HCT116 (cell line): ENCODE results near the gene HDAC8. TPM values are rescaled to one million over a fixed set of nuclear protein-coding genes. Genes with fewer than 3 reads are reported as not detected.
A peak's percentile ranks its signal among the peaks of the same experiment; 100 is the strongest.

Experiments used
- ATAC-seq: fragments of 200-7000 bp; cut with Tn5 transposase; 2 replicates; pipeline ENCODE4 v1.9.1; 2020; ENCODE audit warnings: mild to moderate bottlenecking, moderate library complexity
- BruUV-seq: library from RNA; stranded (reverse); fragments of 400-500 nt; replicated peaks from 2 replicates; lab custom pipeline; 2021; lab: Mats Ljungman, UMichigan
- CTCF ChIA-PET: fragments of 300-600 bp; sonication (Branson Sonifier 250); formaldehyde crosslinking; loops from one replicate; lab custom pipeline; 2021; ENCODE audit warnings: antibody characterized with exemption; lab: Charles Lee
- POLR2A ChIA-PET: fragments of 300-600, 350-600 bp; sonication (Branson Sonifier 250); formaldehyde crosslinking; loops from one replicate; lab custom pipeline; 2021; ENCODE audit warnings: antibody characterized with exemption; lab: Charles Lee
- RAD21 ChIA-PET, 2 experiments: fragments of 300-600 bp; sonication (Branson Sonifier 250); formaldehyde crosslinking; loops; one replicate each; lab custom pipeline; 2023; ENCODE audit warnings: low total read pairs in 2 of 2; ENCODE audit not compliant: uncharacterized antibody in 2 of 2, unreplicated experiment in 2 of 2, low non-redundant PET in 1 of 2; lab: Charles Lee
- DNase-seq: peaks from one replicate; pipeline ENCODE4 v3.0.0-alpha.2; 2010; ENCODE audit warnings: low read depth, low spot score
- H2AFZ ChIP-seq: fragments of 200-600 bp; shearing (Covaris generic), sonication (generic); 2 replicates; pipeline ENCODE4 v1.6.1; 2017; ENCODE audit warnings: low read depth, mixed run types, mixed read lengths, antibody characterized with exemption, low read length; ENCODE audit not compliant: poor library complexity, severe bottlenecking
- H3K27ac ChIP-seq: 2 replicates; pipeline ENCODE4 v1.5.1; 2012; ENCODE audit warnings: low read depth, low read length
- H3K27me3 ChIP-seq: fragments of 200-600 bp; sonication (generic); 2 replicates; pipeline ENCODE4 v1.6.1; 2016; ENCODE audit warnings: mixed run types, low read length, mixed read lengths; ENCODE audit not compliant: insufficient read depth
- H3K36me3 ChIP-seq, 2 experiments: fragments of 200-500 bp in 1 of 2; fragments of 200-600 bp in 1 of 2; sonication (Bioruptor generic) in 1 of 2; sonication (generic) in 1 of 2; 2 replicates each; pipeline versions ENCODE4 v1.5.1 to v1.6.1; 2014 to 2016; ENCODE audit warnings: low read length in 2 of 2, inconsistent platforms in 1 of 2, mixed read lengths in 1 of 2, mixed run types in 1 of 2; ENCODE audit not compliant: insufficient read depth in 2 of 2, control insufficient read depth in 1 of 2
- H3K4me1 ChIP-seq, 2 experiments: fragments of 200-600 bp in 1 of 2; sonication (generic) in 1 of 2; 2 replicates each; pipeline versions ENCODE4 v1.5.1 to v1.6.1; 2012 to 2017; ENCODE audit warnings: low read length in 2 of 2, inconsistent platforms in 1 of 2, mild to moderate bottlenecking in 1 of 2, mixed read lengths in 1 of 2, mixed run types in 1 of 2, moderate library complexity in 1 of 2; ENCODE audit not compliant: insufficient read depth in 2 of 2, control insufficient read depth in 1 of 2
- H3K4me2 ChIP-seq: fragments of 200-600 bp; sonication (generic); 2 replicates; pipeline ENCODE4 v1.6.1; 2017; ENCODE audit warnings: mixed run types, low read length, mixed read lengths
- H3K4me3 ChIP-seq, 2 experiments: fragments of 200-600 bp in 1 of 2; sonication (generic) in 1 of 2; replicated peaks in 1 of 2; 2 replicates each; pipeline ENCODE4 v1.5.1; 2011 to 2016; ENCODE audit warnings: low read length in 2 of 2, control low read depth in 1 of 2, low read depth in 1 of 2, mild to moderate bottlenecking in 1 of 2, mixed read lengths in 1 of 2, mixed run types in 1 of 2
- H3K79me2 ChIP-seq: fragments of 200-600 bp; sonication (generic); 2 replicates; pipeline ENCODE4 v1.6.1; 2017; ENCODE audit warnings: mild to moderate bottlenecking, mixed run types, low read length, moderate library complexity, mixed read lengths; ENCODE audit not compliant: insufficient read depth
- H3K9ac ChIP-seq: fragments of 200-600 bp; sonication (generic); 2 replicates; pipeline ENCODE4 v1.6.1; 2016; ENCODE audit warnings: low read length, mixed read lengths
- H3K9me2 ChIP-seq: fragments of 200-600 bp; sonication (generic), shearing (Covaris generic); 2 replicates; pipeline ENCODE4 v1.6.1; 2017; ENCODE audit warnings: mixed run types, mild to moderate bottlenecking, moderate library complexity; ENCODE audit not compliant: insufficient read depth
- H3K9me3 ChIP-seq, 2 experiments: fragments of 200-500 bp in 1 of 2; fragments of 200-600 bp in 1 of 2; sonication (Bioruptor generic) in 1 of 2; sonication (generic) in 1 of 2; 2 replicates each; pipeline ENCODE4 v1.6.1; 2014 to 2017; ENCODE audit warnings: low read length in 2 of 2, mixed read lengths in 2 of 2, inconsistent platforms in 1 of 2, low read depth in 1 of 2, mild to moderate bottlenecking in 1 of 2, mixed run types in 1 of 2, moderate library complexity in 1 of 2; ENCODE audit not compliant: control insufficient read depth in 1 of 2, insufficient read depth in 1 of 2
- H4K20me1 ChIP-seq: fragments of 200-600 bp; sonication (generic), shearing (Covaris generic); 2 replicates; pipeline ENCODE4 v1.6.1; 2017; ENCODE audit warnings: mixed run types, mild to moderate bottlenecking, moderate library complexity; ENCODE audit not compliant: insufficient read depth
- CBX3 ChIP-seq: IDR thresholded peaks from 2 replicates; pipeline ENCODE4 v1.6.1; 2012; ENCODE audit warnings: low read depth
- CEBPB ChIP-seq: IDR thresholded peaks from 2 replicates; pipeline ENCODE4 v1.6.1; 2012; ENCODE audit warnings: low read depth
- EGR1 ChIP-seq: IDR thresholded peaks from 2 replicates; pipeline ENCODE4 v1.6.1; 2012; ENCODE audit warnings: low read depth
- ELF1 ChIP-seq: IDR thresholded peaks from 2 replicates; pipeline ENCODE4 v1.6.1; 2012; ENCODE audit warnings: low read depth, borderline replicate concordance
- EZH2 ChIP-seq: fragments of 200-600 bp; sonication (generic); IDR thresholded peaks from 2 replicates; pipeline ENCODE4 v1.6.1; 2017; ENCODE audit warnings: antibody characterized with exemption, mixed run types
- EZH2phosphoT487 ChIP-seq: fragments of 200-600 bp; IDR thresholded peaks from 2 replicates; pipeline ENCODE4 v1.6.1; 2018; ENCODE audit warnings: antibody characterized with exemption, borderline replicate concordance
- FOSL1 ChIP-seq: IDR thresholded peaks from 2 replicates; pipeline ENCODE4 v1.6.1; 2012; ENCODE audit warnings: low read depth
- JUND ChIP-seq: IDR thresholded peaks from 2 replicates; pipeline ENCODE4 v1.6.1; 2012
- POLR2A ChIP-seq: IDR thresholded peaks from 2 replicates; pipeline ENCODE4 v1.7.0; 2011; ENCODE audit warnings: borderline replicate concordance; ENCODE audit not compliant: insufficient read depth, insufficient read length; ENCODE audit errors: extremely low read depth
- SP1 ChIP-seq: IDR thresholded peaks from 2 replicates; pipeline ENCODE4 v1.6.1; 2012; ENCODE audit warnings: low read depth
- SRF ChIP-seq: IDR thresholded peaks from 2 replicates; pipeline ENCODE4 v1.6.1; 2012; ENCODE audit warnings: low read depth
- TCF7L2 ChIP-seq: IDR thresholded peaks from 2 replicates; pipeline ENCODE4 v1.7.0; 2011; ENCODE audit warnings: borderline replicate concordance, inconsistent platforms; ENCODE audit not compliant: insufficient read depth, insufficient read length; ENCODE audit errors: extremely low read depth
- YY1 ChIP-seq: IDR thresholded peaks from 2 replicates; pipeline ENCODE4 v1.6.1; 2011; ENCODE audit warnings: low read length, low read depth, moderate library complexity, mild to moderate bottlenecking; ENCODE audit not compliant: insufficient replicate concordance; ENCODE audit errors: extremely low read depth
- ZFX ChIP-seq: fragments of 450-650 bp; IDR thresholded peaks from 2 replicates; pipeline ENCODE4 v1.6.1; 2017
- ZNF274 ChIP-seq: fragments of 200-500 bp; sonication (Bioruptor generic); IDR thresholded peaks from 2 replicates; pipeline ENCODE4 v1.6.1; 2014; ENCODE audit warnings: mild to moderate bottlenecking, low read depth, low read length, inconsistent platforms
- intact Hi-C: fragments of 100-400 bp; cut with micrococcal nuclease; formaldehyde crosslinking; loops from 2 replicates; pipeline ENCODE4 v1.10.0; 2022
- total RNA-seq: library from RNA; stranded (reverse); gene quantifications from one replicate; pipeline ENCODE4 v1.2.1, GENCODE V29; 2021; ENCODE audit not compliant: unreplicated experiment
- TF ChIP-seq, protein P1 (sequence below): IDR thresholded peaks from 2 replicates; pipeline ENCODE4 v1.6.1; 2012; ENCODE audit warnings: low read depth
- TF ChIP-seq, protein P2 (sequence below): IDR thresholded peaks from 2 replicates; pipeline ENCODE4 v1.6.1; 2012
- TF ChIP-seq, protein P3 (sequence below): IDR thresholded peaks from 2 replicates; pipeline ENCODE4 v1.6.1; 2011; ENCODE audit warnings: mild to moderate bottlenecking, low read length, moderate library complexity; ENCODE audit not compliant: insufficient replicate concordance; ENCODE audit errors: extremely low read depth
- TF ChIP-seq, protein P4 (sequence below), 3 experiments: fragments of 200-600 bp in 1 of 3; sonication (generic) in 1 of 3; IDR thresholded peaks in 2 of 3; conservative IDR thresholded peaks in 1 of 3; 2 replicates each; pipeline ENCODE4 v1.5.1; 2012 to 2017; ENCODE audit warnings: low read depth in 2 of 3, low read length in 2 of 3, antibody characterized with exemption in 1 of 3, borderline replicate concordance in 1 of 3, control low read depth in 1 of 3, mild to moderate bottlenecking in 1 of 3, mixed read lengths in 1 of 3, mixed run types in 1 of 3, moderate library complexity in 1 of 3; ENCODE audit not compliant: insufficient read depth in 1 of 3

The HDAC8 gene
- total RNA-seq, 1 experiment from 2014 or later, result 24.1 TPM

DNA sequence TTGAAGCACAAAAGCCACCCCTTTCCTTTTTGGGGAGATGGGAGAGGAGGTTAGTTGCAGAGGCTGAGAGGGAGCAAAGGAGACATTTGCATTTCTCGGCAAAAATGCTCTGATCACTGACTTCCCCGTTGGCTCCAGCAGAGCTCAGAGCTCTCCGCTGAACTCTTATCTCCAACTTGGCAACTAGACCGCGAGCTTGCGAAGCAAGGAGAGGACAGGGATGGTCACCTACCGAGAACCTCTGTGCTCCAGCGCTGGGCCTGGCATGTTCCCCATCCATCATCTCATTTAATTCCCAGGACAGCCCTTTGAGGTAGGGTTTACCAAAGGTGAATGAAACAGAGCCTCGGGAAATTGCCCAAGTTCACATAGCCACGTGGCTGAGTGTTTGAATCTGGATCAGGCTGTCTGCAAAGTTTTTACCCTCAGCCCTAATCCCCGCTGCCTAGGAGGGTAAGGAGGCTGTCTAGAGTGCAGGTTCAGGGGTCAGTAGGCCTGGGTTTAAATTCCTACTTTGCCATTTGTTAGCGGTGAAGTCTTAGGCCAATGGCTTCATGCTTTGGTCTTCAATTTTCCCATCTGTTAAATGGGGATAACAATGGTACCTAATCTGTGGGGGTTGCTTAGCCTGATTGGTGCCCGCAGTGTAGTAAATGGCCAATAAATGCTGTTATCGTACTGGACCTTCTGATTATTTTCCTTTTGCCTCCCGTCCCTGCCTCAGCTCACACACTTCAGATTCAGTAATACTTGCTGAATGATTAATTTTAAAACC, 263.2 kb downstream of the HDAC8 start:
- intact Hi-C loops, result loop anchor here (10.0 kb wide), 1 partner anchor 235 kb away; no protein-coding TSS in a partner anchor
- H3K27me3 ChIP-seq, result no peaks in the 10 kb centered on the region; the same call in 1 of the 2 replicates
- CTCF ChIA-PET, result no interaction called here

More for the DNA sequence above, 263.2 kb downstream of the HDAC8 start:
- no peak for DNase-seq
- no peak overlapping the region for H3K9ac ChIP-seq
- H4K20me1 ChIP-seq, result no peaks in the 10 kb centered on the region
- H2AFZ ChIP-seq, result peak overlapping the region; percentile 92
- no peaks in the 10 kb centered on the region for H3K9me2 ChIP-seq
- H3K4me3 ChIP-seq, result peak overlapping the region; percentile 20 to 43; a peak in 3 of 4 replicates
- TF ChIP-seq CEBPB (no peak), ELF1 (no peak), ZNF274 (no peak), SP1 (no peak), EZH2phosphoT487 (no peak), EZH2 (no peak), ZFX (no peak), EGR1 (no peak), SRF (no peak), POLR2A (no peak), TCF7L2 (no peak), YY1 (no peak), JUND (no peak), CBX3 (no peak), FOSL1 (no peak)
- TF ChIP-seq, protein P1, sequence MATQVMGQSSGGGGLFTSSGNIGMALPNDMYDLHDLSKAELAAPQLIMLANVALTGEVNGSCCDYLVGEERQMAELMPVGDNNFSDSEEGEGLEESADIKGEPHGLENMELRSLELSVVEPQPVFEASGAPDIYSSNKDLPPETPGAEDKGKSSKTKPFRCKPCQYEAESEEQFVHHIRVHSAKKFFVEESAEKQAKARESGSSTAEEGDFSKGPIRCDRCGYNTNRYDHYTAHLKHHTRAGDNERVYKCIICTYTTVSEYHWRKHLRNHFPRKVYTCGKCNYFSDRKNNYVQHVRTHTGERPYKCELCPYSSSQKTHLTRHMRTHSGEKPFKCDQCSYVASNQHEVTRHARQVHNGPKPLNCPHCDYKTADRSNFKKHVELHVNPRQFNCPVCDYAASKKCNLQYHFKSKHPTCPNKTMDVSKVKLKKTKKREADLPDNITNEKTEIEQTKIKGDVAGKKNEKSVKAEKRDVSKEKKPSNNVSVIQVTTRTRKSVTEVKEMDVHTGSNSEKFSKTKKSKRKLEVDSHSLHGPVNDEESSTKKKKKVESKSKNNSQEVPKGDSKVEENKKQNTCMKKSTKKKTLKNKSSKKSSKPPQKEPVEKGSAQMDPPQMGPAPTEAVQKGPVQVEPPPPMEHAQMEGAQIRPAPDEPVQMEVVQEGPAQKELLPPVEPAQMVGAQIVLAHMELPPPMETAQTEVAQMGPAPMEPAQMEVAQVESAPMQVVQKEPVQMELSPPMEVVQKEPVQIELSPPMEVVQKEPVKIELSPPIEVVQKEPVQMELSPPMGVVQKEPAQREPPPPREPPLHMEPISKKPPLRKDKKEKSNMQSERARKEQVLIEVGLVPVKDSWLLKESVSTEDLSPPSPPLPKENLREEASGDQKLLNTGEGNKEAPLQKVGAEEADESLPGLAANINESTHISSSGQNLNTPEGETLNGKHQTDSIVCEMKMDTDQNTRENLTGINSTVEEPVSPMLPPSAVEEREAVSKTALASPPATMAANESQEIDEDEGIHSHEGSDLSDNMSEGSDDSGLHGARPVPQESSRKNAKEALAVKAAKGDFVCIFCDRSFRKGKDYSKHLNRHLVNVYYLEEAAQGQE, result no peak
- TF ChIP-seq, protein P2, sequence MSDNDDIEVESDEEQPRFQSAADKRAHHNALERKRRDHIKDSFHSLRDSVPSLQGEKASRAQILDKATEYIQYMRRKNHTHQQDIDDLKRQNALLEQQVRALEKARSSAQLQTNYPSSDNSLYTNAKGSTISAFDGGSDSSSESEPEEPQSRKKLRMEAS, result no peak
- TF ChIP-seq, protein P3, sequence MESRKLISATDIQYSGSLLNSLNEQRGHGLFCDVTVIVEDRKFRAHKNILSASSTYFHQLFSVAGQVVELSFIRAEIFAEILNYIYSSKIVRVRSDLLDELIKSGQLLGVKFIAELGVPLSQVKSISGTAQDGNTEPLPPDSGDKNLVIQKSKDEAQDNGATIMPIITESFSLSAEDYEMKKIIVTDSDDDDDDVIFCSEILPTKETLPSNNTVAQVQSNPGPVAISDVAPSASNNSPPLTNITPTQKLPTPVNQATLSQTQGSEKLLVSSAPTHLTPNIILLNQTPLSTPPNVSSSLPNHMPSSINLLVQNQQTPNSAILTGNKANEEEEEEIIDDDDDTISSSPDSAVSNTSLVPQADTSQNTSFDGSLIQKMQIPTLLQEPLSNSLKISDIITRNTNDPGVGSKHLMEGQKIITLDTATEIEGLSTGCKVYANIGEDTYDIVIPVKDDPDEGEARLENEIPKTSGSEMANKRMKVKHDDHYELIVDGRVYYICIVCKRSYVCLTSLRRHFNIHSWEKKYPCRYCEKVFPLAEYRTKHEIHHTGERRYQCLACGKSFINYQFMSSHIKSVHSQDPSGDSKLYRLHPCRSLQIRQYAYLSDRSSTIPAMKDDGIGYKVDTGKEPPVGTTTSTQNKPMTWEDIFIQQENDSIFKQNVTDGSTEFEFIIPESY, result no peak
- TF ChIP-seq, protein P4, sequence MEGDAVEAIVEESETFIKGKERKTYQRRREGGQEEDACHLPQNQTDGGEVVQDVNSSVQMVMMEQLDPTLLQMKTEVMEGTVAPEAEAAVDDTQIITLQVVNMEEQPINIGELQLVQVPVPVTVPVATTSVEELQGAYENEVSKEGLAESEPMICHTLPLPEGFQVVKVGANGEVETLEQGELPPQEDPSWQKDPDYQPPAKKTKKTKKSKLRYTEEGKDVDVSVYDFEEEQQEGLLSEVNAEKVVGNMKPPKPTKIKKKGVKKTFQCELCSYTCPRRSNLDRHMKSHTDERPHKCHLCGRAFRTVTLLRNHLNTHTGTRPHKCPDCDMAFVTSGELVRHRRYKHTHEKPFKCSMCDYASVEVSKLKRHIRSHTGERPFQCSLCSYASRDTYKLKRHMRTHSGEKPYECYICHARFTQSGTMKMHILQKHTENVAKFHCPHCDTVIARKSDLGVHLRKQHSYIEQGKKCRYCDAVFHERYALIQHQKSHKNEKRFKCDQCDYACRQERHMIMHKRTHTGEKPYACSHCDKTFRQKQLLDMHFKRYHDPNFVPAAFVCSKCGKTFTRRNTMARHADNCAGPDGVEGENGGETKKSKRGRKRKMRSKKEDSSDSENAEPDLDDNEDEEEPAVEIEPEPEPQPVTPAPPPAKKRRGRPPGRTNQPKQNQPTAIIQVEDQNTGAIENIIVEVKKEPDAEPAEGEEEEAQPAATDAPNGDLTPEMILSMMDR (IDR thresholded peaks at IDR 0.05 in 2 of 3, conservative IDR thresholded peaks at IDR 0.05 in 1 of 3; ENCODE audit: borderline replicate concordance in 1 of 3, insufficient read depth in 1 of 3, low read depth in 2 of 3, low read length in 2 of 3), result no peak
- ChIA-PET POLR2A (interaction anchor here (1.1 kb wide), 1 partner anchor 32 kb away, joined by 3 read pairs; the partner anchor contains the start of gene RPS4X), RAD21 (no interaction called here)
- H3K79me2 ChIP-seq, result no peaks in the 10 kb centered on the region
- no TSS peak for BruUV-seq
- peaks cover 2 to 22% of the 10 kb centered on the region in 2 experiments; a peak in 3 of 4 replicates for H3K4me1 ChIP-seq
- H3K4me2 ChIP-seq, result peak overlapping the region; percentile 76
- H3K9me3 ChIP-seq, result no peaks in the 10 kb centered on the region
- no peak overlapping the region for H3K27ac ChIP-seq
- no peak for ATAC-seq
- no peaks in the 10 kb centered on the region for H3K36me3 ChIP-seq
